ENCODE results near the gene ST14.

The ST14 gene

DNA sequence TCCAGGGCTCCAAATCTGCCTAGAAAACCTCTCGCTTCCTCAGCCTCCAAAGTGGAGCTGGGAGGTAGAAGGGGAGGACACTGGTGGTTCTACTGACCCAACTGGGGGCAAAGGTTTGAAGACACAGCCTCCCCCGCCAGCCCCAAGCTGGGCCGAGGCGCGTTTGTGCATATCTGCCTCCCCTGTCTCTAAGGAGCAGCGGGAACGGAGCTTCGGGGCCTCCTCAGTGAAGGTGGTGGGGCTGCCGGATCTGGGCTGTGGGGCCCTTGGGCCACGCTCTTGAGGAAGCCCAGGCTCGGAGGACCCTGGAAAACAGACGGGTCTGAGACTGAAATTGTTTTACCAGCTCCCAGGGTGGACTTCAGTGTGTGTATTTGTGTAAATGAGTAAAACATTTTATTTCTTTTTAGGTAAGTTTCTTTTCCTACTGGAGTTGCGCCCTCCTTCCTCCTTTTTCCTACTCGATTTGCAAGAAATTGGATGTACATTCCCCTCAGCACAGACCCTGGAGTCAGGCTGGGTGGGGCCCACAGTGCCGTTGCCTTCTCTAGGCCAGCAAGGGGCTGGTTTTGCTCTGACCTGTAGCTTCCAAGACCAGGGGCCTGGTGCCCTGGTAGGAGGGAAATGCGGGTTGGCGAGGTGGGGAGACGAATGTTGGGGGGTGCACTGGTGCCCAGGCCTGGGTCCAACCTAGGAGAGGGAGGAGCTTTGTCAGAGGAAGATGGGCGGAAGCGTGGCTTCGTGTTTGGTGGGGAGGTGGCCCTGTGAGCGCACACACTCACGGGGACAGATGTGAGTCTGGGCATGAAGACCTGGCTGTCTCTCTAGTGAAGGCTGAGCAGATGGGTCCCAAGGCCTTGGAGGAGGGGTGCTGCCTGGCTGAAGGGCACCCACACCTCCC is 50.6 kb downstream of the ST14 start:
- Histone ChIP-seq H3K27ac (ENCODE audit: low read length, poor library complexity, severe bottlenecking) (no peak overlapping the region), H3K4me2 (ENCODE audit: low read length, poor library complexity, severe bottlenecking) (no peak overlapping the region), H3K4ac (ENCODE audit: low read depth in 1 of 2, low read length in 2 of 2) (no peak overlapping the region), H3K9me3 (ENCODE audit: control insufficient read depth, low read length) (no peaks in the 10 kb centered on the region), H3K79me1 (replicated peaks; ENCODE audit: low read length, poor library complexity, severe bottlenecking) (no peaks in the 10 kb centered on the region), H2BK12ac (ENCODE audit: low read length in 2 of 2) (no peak overlapping the region), H4K91ac (ENCODE audit: low read length) (no peak overlapping the region), H3K27me3 (ENCODE audit: control insufficient read depth in 1 of 2, insufficient read depth in 1 of 2, low read length in 2 of 2) (peaks cover 60 to 62% of the 10 kb centered on the region in 2 experiments), H3K18ac (ENCODE audit: low read depth in 1 of 2, low read length in 2 of 2) (no peak overlapping the region), H2BK120ac (ENCODE audit: low read depth, low read length) (no peak overlapping the region), H2BK15ac (ENCODE audit: low read depth, poor library complexity, severe bottlenecking) (no peak overlapping the region), H4K8ac (ENCODE audit: low read length) (no peak overlapping the region), H3K4me3 (ENCODE audit: insufficient read depth in 1 of 2, low read depth in 1 of 2, low read length in 2 of 2) (no peak overlapping the region), H3K36me3 (ENCODE audit: control insufficient read depth in 1 of 2, insufficient read depth in 2 of 2, low read depth in 1 of 2, low read length in 2 of 2) (no peaks in the 10 kb centered on the region), H2AFZ (ENCODE audit: low read depth, low read length) (no peak overlapping the region), H3K14ac (ENCODE audit: low read length in 2 of 2) (no peak overlapping the region), H3K4me1 (ENCODE audit: control insufficient read depth, insufficient read depth, low read depth, low read length) (peaks cover 3% of the 10 kb centered on the region), H3K23ac (ENCODE audit: low read length in 2 of 2) (no peak overlapping the region), H2BK5ac (ENCODE audit: low read depth, low read length, poor library complexity, severe bottlenecking) (no peak overlapping the region), H2AK5ac (ENCODE audit: low read length, severe bottlenecking) (no peak overlapping the region), H3K9ac (ENCODE audit: low read length) (no peak overlapping the region)
- DNase-seq, result no peak
- 84% methylated on average over 22 of the region's 23 CpGs for WGBS

DNA sequence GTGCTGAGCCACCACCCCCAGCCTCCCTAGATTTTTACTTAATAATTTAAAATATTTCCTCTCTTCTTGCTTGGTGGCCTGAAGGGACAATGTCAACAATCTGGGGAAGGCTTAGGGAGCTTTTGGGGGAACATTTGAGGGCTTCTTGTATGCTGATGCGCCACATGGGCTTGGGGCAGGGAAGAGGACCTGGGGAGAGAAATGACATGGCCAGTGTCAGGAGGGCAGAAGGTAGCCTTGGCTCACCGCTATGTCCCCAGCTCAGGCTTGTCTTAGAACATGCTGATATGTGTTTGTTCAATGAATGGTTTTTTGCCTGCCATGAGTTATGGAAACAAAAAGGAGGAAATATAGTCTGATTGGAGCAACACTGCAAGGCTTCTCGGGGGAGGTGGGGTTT is 51.6 kb downstream of the ST14 start:
- Histone ChIP-seq H3K14ac (ENCODE audit: low read length in 2 of 2) (no peak overlapping the region), H3K4me1 (ENCODE audit: control insufficient read depth, insufficient read depth, low read depth, low read length) (peaks cover 3% of the 10 kb centered on the region), H2BK5ac (ENCODE audit: low read depth, low read length, poor library complexity, severe bottlenecking) (no peak overlapping the region), H2BK15ac (ENCODE audit: low read depth, poor library complexity, severe bottlenecking) (no peak overlapping the region), H3K18ac (ENCODE audit: low read depth in 1 of 2, low read length in 2 of 2) (no peak overlapping the region), H4K8ac (ENCODE audit: low read length) (no peak overlapping the region), H3K23ac (ENCODE audit: low read length in 2 of 2) (no peak overlapping the region), H3K4me2 (ENCODE audit: low read length, poor library complexity, severe bottlenecking) (no peak overlapping the region), H3K36me3 (ENCODE audit: control insufficient read depth in 1 of 2, insufficient read depth in 2 of 2, low read depth in 1 of 2, low read length in 2 of 2) (no peaks in the 10 kb centered on the region), H4K91ac (ENCODE audit: low read length) (no peak overlapping the region), H3K9ac (ENCODE audit: low read length) (no peak overlapping the region), H3K27me3 (ENCODE audit: control insufficient read depth in 1 of 2, insufficient read depth in 1 of 2, low read length in 2 of 2) (peaks cover 66 to 68% of the 10 kb centered on the region in 2 experiments), H2BK120ac (ENCODE audit: low read depth, low read length) (no peak overlapping the region), H3K4ac (ENCODE audit: low read depth in 1 of 2, low read length in 2 of 2) (no peak overlapping the region), H3K9me3 (ENCODE audit: control insufficient read depth, low read length) (no peaks in the 10 kb centered on the region), H3K79me1 (replicated peaks; ENCODE audit: low read length, poor library complexity, severe bottlenecking) (no peaks in the 10 kb centered on the region), H2BK12ac (ENCODE audit: low read length in 2 of 2) (no peak overlapping the region), H3K4me3 (ENCODE audit: insufficient read depth in 1 of 2, low read depth in 1 of 2, low read length in 2 of 2) (no peak overlapping the region), H3K27ac (ENCODE audit: low read length, poor library complexity, severe bottlenecking) (no peak overlapping the region), H2AFZ (ENCODE audit: low read depth, low read length) (no peak overlapping the region), H2AK5ac (ENCODE audit: low read length, severe bottlenecking) (no peak overlapping the region)
- WGBS, result 92% methylated on average over 3 of the region's 3 CpGs
- no peak for DNase-seq

DNA sequence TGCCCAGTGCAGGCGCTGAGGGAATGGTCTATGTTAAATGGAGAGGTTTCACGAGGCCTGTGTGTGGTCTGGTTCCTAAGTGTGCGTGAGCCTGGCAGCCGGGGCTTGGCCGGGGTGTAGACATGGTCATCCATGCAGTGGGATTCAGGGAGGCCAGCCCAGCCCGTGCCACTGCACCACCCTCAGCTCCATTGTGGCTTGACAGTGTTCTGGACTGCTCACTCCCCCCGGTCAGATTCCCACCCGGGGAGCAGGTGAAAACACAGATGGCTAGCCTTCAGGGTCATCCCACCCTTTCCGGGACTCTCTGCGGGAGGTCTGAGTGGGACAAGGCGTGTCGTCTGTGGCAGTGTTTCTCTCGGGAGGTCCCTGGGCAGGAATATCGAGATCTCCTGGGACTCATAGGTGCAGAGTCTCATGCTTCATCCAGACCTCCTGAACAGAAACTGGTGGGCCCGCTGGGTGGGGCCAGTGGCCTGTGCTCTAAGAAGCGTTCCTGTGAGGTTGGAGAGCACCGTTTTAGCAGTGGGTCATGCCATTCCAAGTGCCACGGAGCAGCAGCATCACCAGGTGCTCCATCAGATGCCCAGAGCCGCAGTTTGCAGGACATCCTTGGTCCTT is 52.3 kb downstream of the ST14 start:
- Histone ChIP-seq H2AK5ac (ENCODE audit: low read length, severe bottlenecking) (no peak overlapping the region), H2BK120ac (ENCODE audit: low read depth, low read length) (no peak overlapping the region), H2BK5ac (ENCODE audit: low read depth, low read length, poor library complexity, severe bottlenecking) (no peak overlapping the region), H3K4me3 (ENCODE audit: insufficient read depth in 1 of 2, low read depth in 1 of 2, low read length in 2 of 2) (no peak overlapping the region), H3K4ac (ENCODE audit: low read depth in 1 of 2, low read length in 2 of 2) (no peak overlapping the region), H3K4me2 (ENCODE audit: low read length, poor library complexity, severe bottlenecking) (no peak overlapping the region), H3K79me1 (replicated peaks; ENCODE audit: low read length, poor library complexity, severe bottlenecking) (no peaks in the 10 kb centered on the region), H3K27me3 (ENCODE audit: control insufficient read depth in 1 of 2, insufficient read depth in 1 of 2, low read length in 2 of 2) (peaks cover 72 to 74% of the 10 kb centered on the region in 2 experiments), H2BK12ac (ENCODE audit: low read length in 2 of 2) (no peak overlapping the region), H4K91ac (ENCODE audit: low read length) (no peak overlapping the region), H3K27ac (ENCODE audit: low read length, poor library complexity, severe bottlenecking) (no peak overlapping the region), H3K9ac (ENCODE audit: low read length) (no peak overlapping the region), H3K4me1 (ENCODE audit: control insufficient read depth, insufficient read depth, low read depth, low read length) (peaks cover 3% of the 10 kb centered on the region), H3K9me3 (ENCODE audit: control insufficient read depth, low read length) (no peaks in the 10 kb centered on the region), H2AFZ (ENCODE audit: low read depth, low read length) (no peak overlapping the region), H4K8ac (ENCODE audit: low read length) (no peak overlapping the region), H3K14ac (ENCODE audit: low read length in 2 of 2) (no peak overlapping the region), H3K23ac (ENCODE audit: low read length in 2 of 2) (no peak overlapping the region), H2BK15ac (ENCODE audit: low read depth, poor library complexity, severe bottlenecking) (no peak overlapping the region), H3K18ac (ENCODE audit: low read depth in 1 of 2, low read length in 2 of 2) (no peak overlapping the region), H3K36me3 (ENCODE audit: control insufficient read depth in 1 of 2, insufficient read depth in 2 of 2, low read depth in 1 of 2, low read length in 2 of 2) (no peaks in the 10 kb centered on the region)
- no peak for DNase-seq
- WGBS, result 86% methylated on average over 19 of the region's 19 CpGs

DNA sequence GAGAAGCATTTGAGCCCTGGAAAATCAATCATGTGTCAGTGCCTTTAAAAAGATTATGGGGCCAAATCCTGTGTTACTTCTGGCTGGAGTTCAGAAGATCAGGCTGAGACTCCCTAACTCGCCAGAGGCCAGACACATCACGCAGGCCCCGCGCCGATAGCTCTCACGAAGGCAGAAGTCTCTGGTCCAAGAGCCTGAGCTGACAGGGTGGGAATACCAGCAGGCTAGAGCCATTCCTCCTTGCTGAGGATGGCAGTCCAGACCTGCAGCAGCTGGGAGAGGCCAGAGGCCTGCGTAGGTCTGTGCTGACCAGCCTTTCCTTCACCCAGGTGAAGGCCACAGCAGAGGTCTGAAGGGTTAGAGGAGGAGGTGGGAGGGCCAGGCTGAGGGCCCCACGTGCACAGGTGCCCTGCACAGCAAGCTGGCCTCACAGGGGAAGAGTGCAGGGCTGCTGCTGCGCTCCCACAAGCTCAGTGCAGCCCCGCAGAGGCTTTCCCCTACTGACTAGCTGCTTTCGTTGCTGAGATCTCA is 52.9 kb downstream of the ST14 start:
- Histone ChIP-seq H2AK5ac (ENCODE audit: low read length, severe bottlenecking) (no peak overlapping the region), H2BK120ac (ENCODE audit: low read depth, low read length) (no peak overlapping the region), H4K91ac (ENCODE audit: low read length) (no peak overlapping the region), H4K8ac (ENCODE audit: low read length) (no peak overlapping the region), H3K9me3 (ENCODE audit: control insufficient read depth, low read length) (no peaks in the 10 kb centered on the region), H3K9ac (ENCODE audit: low read length) (no peak overlapping the region), H2BK5ac (ENCODE audit: low read depth, low read length, poor library complexity, severe bottlenecking) (no peak overlapping the region), H2BK15ac (ENCODE audit: low read depth, poor library complexity, severe bottlenecking) (no peak overlapping the region), H3K23ac (ENCODE audit: low read length in 2 of 2) (no peak overlapping the region), H3K4me1 (ENCODE audit: control insufficient read depth, insufficient read depth, low read depth, low read length) (peaks cover 3% of the 10 kb centered on the region), H3K27ac (ENCODE audit: low read length, poor library complexity, severe bottlenecking) (no peak overlapping the region), H3K27me3 (ENCODE audit: control insufficient read depth in 1 of 2, insufficient read depth in 1 of 2, low read length in 2 of 2) (peaks cover 77% of the 10 kb centered on the region in 2 experiments), H3K4ac (ENCODE audit: low read depth in 1 of 2, low read length in 2 of 2) (no peak overlapping the region), H3K18ac (ENCODE audit: low read depth in 1 of 2, low read length in 2 of 2) (no peak overlapping the region), H2BK12ac (ENCODE audit: low read length in 2 of 2) (no peak overlapping the region), H3K4me3 (ENCODE audit: insufficient read depth in 1 of 2, low read depth in 1 of 2, low read length in 2 of 2) (no peak overlapping the region), H3K14ac (ENCODE audit: low read length in 2 of 2) (no peak overlapping the region), H3K79me1 (replicated peaks; ENCODE audit: low read length, poor library complexity, severe bottlenecking) (no peaks in the 10 kb centered on the region), H3K4me2 (ENCODE audit: low read length, poor library complexity, severe bottlenecking) (no peak overlapping the region), H3K36me3 (ENCODE audit: control insufficient read depth in 1 of 2, insufficient read depth in 2 of 2, low read depth in 1 of 2, low read length in 2 of 2) (no peaks in the 10 kb centered on the region), H2AFZ (ENCODE audit: low read depth, low read length) (no peak overlapping the region)
- no peak for DNase-seq
- 84% methylated on average over 11 of the region's 11 CpGs for WGBS

Data from mesenchymal stem cell (in vitro differentiated cells and primary cell).